ENCODE data around the gene QKI.

QKI gene

DNA sequence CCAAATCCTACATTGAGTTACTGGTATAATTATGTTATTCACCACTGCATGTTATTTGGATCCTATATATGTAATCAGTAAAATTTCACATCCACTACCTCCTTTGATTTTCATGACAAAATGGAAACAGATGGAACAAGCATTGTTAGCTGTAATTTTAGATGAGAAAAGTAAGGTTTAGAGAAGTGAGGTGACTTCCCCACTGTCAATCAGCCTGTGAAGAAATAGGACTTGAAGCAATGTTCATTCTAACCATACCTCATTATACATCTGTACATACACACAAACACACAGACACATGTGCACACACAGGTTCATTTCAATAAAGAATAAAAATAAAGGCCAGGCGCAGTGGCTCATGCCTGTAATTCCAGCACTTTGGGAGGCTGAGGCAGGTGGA, 23.7 kb upstream of the QKI start:
- DNase-seq (ENCODE audit: extremely low read depth in 1 of 2, low read depth in 1 of 2): no peak

DNA sequence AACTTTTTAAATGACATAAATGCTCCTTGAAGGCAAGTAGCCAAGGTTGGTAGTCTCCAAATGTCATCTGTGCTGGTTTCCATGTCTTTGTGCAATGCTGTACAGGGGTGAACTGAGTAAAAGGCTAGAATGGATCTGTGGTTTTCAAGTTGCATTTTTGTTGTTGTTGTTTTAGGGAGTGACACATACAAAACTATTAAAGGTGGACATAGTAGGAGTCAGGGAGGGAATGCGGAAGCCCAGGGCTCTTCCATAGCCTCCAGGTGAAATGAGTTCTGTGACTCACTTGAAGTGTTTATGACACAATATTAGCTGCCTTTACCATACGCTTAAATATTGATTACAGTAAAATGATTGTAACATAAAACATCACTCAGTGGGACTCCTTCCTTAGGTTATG, 22.5 kb upstream of the QKI start:
- no peak for DNase-seq (ENCODE audit: extremely low read depth in 1 of 2, low read depth in 1 of 2)

DNA sequence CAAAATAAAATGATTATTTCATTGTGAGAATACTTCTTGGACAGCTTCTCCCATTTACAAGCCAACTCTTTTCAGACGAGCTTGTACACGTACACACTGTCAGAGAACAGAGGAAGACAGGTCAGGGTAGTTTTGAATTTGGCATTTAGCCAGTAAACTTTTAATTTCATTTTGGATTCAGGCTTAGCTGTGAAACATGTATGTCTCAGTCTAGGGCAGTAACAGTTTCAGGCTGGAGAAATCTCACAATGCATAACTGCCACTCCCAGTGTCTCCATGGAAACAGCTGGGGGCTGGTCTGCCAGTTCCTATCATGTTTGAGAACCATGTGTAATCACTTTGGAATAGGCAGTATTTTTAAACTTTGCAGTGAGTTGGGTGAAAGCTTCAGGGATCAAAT, 22.0 kb upstream of the QKI start:
- no peak for DNase-seq (ENCODE audit: extremely low read depth in 1 of 2, low read depth in 1 of 2)

DNA sequence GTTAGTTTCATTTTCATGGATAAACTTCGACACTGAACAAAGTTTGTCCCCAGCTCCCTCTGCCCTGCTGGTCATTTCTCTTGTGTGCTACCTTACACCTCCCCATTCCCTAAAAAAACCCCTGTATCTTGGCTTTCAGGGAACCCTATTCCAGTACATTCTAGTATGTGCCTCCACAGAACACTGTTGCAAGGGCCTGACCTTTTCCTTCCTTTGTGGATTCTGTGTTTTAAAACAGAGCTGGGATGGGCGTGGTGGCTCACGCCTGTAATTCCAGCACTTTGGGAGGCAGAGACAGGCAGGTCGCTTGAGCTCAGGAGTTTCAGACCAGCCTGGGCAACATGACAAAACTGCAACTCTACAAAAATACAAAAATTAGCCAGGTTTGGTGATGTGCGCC, 20.6 kb upstream of the QKI start:
- DNase-seq (ENCODE audit: extremely low read depth in 1 of 2, low read depth in 1 of 2): no peak

DNA sequence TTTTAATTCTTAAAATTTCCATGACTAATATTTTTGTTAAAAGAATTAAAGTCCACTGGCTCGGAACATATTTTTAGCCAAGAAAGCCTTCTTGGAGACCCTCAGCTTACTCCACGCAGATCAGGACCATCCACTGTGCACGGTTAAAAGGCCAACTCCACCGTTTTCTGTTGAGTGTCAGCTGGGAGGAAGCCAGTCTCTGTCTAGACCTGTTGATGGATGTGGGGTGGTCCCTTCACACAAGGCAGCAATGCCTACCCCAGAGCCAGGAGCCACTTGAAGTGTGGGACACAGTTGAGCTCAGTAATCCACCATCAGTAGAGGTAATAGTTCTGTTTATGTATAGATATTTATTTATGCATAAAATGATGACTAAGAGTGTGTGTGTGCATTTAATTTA, 19.9 kb upstream of the QKI start:
- DNase-seq (ENCODE audit: extremely low read depth in 1 of 2, low read depth in 1 of 2): no peak

DNA sequence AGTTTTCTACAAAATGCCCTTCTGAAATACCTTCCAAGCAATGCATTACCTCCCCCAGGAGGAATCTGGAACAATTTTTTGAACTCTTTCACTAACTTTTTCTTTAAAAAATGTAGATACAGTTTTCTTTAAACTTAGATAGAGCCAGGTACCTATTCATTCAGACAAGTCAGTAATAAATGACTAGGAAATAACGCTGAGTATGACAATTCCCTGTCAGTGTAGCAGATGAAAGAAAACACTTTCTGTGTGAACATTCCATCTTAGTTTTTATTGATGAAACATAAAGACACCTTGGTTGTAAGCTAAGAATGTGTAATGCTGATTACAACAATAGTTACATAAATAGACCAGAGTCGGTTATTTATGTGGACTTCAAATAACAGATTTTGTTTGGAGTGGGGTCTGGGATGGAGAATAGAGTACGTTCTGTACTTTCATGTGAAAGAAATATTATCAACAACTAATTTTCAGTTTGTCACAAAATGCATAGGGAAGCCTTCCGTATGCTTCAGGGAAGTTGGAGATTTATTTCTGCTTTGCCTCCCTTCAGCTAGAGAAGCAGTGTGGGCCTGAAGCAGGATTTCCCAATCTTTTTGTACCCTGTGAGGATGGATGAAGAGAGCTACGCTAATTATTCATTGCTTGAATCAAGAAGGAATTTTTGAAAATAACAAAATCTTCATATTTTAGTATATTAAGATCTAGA, 19.2 kb upstream of the QKI start:
- no peak for DNase-seq (ENCODE audit: extremely low read depth in 1 of 2, low read depth in 1 of 2)

DNA sequence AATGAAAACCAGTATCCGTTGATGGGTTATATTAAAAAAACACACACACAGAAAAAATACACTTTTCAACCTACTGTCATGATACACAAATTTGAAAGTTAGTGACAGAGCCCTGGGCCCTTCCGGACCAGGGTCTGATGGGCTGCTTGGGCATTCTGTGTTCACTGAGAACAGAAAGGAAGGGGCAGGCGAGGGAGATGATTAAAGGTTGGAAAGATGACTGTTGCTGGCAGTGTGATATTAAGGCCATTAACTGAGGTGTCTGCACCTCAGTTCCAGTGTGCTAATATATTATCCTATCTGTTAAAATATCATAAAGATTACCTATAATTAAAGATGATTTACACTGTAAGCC, 18.7 kb upstream of the QKI start:
- no peak for DNase-seq (ENCODE audit: extremely low read depth in 1 of 2, low read depth in 1 of 2)

DNA sequence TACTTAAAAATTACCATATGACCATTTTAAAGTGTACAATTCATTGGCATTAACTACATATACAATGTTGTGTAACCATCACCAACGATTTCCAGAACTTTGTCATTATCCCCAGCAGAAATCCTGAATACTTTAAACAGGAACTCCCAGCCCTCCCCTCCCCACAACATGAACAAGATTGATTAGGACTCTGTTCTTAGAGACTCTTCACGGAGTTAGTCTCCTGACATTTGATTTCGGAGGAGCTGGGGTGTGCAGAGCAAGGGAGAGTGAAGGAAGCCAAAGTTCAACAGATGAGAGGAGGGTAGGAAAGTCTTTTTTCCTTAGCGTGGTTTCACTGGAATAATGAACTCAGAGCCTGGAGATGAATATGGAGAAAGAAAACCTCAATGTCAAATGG, 17.2 kb upstream of the QKI start:
- no peak for DNase-seq (ENCODE audit: extremely low read depth in 1 of 2, low read depth in 1 of 2)

DNA sequence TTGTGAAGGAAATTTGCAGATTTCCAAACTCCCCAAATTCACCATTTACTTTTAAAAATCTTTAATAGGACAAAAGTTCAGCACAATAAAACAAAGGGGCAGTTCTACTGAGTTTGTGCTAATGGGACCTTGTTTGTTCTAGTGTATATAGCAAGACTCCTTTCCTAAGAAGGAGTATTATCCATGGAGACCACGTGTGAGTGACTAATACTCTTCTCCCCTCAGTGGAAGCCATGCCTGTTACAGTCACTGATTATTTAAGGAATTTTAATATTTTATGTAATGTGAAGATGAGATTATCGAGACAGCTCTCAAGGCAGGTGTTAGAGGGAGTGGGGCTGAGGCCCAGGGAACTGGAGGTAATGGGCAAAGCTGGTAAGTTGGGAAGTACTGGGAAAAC, 16.4 kb upstream of the QKI start:
- no peak for DNase-seq (ENCODE audit: extremely low read depth in 1 of 2, low read depth in 1 of 2)

DNA sequence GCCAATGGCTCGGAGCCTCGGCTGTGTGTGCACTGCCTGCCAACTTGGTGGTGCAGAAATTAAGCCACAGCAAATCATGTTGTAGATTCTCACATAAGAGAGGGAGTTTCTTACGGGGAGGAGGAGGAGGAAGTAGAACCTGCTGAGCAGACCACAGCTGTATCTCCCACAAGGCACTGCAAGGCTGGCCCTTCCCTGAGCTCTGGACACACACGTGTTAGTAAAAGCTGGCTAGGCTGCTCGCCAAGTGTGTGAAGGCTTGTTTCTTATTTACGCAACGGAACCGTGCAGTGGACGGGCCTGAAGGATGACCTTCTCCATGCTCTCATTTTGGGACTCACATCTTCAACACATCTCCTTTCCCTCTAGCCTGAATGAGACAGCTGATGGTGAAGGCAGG, 15.7 kb upstream of the QKI start:
- DNase-seq (ENCODE audit: extremely low read depth in 1 of 2, low read depth in 1 of 2): no peak

DNA sequence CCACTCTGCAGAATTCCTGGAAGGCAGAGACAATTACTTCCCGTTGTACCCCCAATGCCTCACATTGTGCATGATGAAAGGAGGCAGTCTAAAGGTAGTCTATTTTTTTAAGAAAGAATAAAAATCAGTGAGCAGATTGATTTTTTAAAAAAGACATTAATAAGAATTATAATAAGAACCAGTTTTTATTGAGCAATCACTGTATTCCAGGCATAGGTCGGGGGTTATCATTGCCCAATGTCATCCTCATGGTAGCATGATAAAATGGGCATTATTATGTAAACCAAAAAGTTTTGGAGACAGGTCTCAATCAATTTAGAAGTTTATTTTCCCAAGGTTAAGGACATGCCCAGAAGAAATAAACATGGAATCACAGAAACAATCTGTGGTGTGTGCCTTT, 14.0 kb upstream of the QKI start:
- DNase-seq (ENCODE audit: extremely low read depth in 1 of 2, low read depth in 1 of 2): no peak

DNA sequence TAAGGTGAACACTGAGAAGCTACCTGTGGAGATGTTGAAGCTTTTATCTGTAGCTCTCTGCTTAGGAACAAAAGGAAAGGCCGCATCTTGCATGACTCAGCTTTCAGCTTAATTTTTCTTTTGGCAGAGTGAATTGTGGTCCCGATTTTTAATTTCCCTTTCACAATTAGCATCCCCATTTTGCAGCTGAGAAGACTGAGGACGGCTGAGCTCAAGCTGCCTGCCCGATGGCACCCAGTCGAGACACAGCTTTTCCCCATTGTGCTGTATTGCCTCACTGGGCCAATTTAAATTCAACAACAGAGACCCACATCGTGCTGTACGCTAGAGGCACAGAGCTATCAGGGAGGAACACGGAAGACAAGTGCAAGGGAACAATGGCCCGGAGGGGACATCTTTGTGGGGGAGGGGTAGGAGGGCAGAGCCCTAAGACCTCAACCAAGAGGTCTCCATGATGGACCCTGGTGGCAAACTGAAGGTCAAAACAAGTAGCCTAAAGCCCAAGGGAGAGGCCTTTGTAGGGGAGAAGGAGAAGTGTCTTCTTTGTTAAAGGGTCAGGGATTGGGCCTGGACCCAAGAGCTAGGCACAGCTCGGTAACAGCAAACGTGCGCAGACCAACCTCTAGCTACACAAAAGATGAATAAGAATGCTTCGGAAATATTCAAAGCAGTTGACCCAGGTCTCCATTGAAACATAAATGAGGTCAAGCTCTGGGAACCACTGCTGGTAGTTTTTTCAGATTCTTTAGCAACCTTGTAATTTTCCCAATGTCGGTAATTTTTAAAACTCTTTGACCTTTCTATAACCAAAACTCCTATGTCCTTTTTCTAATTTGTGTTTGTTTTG, 13.3 kb upstream of the QKI start:
- DNase-seq (ENCODE audit: extremely low read depth in 1 of 2, low read depth in 1 of 2): no peak

DNA sequence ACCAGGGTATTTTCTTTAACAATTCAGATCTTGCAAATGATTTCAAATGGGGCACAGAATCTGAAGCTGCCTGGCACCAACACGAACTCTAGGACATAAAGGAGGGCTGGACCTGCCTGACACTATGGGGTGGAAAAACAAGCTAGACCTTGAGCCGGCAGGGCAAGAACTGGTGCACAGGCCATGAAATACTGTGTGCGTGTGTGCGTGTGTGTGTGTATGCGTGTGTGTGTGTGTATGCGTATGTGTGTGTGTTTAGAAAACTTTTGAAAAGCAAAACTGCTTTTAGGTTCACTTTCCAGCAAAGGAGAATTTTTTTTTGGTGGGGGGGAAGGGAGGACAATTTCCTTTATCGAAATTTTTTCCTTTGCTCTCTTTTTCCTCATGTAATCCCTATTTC, 11.9 kb upstream of the QKI start:
- DNase-seq (ENCODE audit: extremely low read depth in 1 of 2, low read depth in 1 of 2): no peak

DNA sequence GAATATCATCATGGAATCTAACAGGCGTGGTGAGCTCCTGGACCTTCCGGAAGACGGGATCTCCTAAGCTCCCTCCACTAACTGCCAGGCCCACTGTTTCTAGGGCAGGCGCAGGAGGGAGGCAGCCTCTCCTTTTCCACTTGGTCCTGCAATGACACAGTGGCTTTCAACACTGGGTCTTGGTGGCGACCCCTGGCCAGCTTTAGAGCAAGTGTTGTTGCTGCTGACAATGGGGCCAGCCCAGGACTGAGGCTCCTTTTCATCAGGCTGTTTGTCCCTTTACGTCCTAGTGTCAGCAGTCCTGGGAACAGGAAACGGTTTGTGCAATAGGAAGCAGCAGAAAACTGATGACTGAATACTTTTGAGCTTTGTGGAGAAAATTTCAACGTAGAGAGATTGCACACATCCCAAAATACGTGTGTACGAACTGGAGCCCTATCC, 9.7 kb upstream of the QKI start:
- DNase-seq (ENCODE audit: extremely low read depth in 1 of 2, low read depth in 1 of 2): no peak

DNA sequence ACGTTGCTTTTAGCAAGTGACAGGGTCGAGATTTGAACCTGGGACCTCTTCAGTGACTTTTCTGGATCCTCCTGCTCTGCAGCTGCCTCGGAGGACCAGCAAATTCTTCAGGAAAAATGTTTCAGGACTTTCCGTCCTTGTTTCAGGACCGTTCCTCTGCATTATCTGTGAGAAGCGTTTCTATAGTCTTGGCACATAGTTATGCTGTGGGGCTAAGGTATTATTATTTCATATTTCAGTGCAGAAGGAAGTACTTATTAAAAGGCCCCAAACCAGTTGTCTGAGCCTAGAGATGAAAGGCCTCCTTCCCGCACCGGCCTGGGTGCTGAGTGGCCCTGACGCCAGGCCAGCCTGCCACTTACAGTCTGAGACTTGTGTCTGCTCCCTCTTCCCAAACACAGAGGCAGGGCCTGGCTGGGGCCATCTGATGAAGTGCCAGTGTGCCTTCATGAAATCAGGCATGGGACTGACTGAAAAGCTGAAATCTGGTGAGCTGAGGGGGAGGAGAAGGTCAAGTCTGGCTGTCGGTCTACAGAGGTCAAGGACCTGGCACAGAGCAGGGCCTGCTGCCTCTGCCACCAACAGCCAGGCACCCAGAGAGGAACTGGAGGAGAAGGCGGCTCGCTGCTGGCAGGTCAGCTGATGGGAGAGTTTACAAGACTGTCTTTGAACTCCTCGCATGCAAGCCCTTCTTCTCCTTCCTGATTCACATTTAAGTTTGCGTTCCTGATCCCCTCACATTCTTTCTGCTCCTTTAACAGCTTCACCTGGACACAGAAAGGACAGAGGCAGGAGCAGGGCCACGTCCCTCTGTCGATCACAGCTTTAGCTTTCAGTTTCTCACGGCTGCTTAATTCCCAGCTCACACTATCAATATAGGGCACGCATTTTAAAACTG, 8.9 kb upstream of the QKI start:
- DNase-seq (ENCODE audit: extremely low read depth in 1 of 2, low read depth in 1 of 2): no peak

DNA sequence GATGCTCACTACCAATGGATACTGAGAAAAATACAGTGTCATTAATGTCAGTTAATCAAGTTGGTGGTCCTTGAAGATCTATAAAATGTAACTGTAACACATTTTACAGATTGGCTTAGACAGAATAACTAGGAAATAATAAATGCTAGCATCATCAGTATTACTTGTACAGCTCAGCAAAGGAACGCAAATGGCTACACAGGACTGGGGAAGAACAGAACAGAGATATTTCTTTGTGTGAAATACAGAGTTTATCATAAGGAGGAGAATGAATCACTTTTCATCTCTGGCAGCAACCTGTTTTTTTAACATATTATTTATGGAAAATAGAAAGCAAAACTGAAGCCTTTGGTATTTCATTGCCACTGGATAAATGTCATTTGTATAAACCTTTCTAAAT, 8.2 kb upstream of the QKI start:
- no peak for DNase-seq (ENCODE audit: extremely low read depth in 1 of 2, low read depth in 1 of 2)

DNA sequence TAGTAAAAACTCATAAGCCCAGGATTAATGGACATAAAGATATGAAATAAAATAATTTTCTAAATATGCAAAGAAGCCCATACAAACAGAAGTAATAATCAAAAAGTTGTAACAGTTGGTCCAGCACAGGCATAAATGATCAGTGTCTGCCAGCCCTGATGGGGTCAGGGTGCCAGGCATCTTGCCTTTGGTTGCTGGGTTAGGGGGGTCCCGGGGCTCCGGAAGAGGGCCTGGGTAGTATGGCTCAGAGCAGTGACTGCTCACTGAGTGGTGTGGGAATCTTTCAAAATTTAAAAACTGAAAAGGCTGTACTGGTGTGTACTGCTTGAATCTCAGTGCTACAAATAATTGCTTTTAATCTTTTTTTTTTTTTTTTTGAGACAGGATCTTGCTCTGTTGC, 7.7 kb upstream of the QKI start:
- no peak for DNase-seq (ENCODE audit: extremely low read depth in 1 of 2, low read depth in 1 of 2)

DNA sequence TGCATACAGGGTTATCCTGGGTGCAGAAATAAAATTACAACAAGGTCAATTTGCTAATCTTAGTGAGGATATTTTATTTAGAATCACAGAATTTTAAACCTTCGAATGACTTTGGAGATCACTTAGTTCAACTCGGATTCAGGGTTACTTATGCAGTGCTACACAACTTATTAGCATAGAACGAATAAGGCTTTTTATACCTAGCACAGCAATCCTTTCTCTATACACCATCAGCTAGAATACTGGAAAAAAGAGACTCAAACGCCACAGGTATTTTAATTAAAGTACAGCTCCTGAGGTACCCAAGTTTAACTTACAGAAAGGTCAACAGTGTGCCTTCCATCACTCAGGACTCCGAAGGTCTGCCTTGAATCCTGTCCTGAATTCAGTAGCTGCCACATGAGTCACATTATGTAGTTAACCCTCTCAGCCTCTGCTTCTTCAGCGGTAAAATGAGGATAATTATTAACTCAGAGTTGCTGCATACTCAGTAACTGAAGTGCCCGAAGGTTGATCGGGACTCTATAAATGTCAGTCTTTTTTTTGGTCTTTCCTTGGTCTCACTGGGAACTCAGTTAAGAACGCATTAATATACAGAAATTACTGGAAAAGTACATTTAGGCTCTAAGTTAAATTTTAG, 6.0 kb upstream of the QKI start:
- no peak for DNase-seq (ENCODE audit: extremely low read depth in 1 of 2, low read depth in 1 of 2)

DNA sequence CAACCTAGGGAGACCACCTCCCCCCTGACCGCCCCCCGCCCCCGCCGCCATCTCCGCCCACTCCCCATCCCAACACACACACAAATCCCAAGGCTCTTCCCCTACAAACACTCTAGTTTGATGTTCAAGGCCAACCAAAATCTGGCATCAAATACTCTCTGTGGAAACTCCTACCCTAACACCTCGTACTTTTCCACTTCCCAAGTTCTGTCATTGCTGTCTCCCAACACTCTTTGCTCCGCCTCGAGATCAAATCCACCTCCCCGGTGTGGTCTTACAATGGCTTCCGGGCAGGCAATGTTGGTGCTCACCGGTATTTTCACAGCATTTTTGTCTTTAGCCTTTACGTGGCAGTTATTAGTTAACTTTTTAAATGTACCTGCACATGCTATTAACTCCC, 4.8 kb upstream of the QKI start:
- DNase-seq (ENCODE audit: extremely low read depth in 1 of 2, low read depth in 1 of 2): no peak

DNA sequence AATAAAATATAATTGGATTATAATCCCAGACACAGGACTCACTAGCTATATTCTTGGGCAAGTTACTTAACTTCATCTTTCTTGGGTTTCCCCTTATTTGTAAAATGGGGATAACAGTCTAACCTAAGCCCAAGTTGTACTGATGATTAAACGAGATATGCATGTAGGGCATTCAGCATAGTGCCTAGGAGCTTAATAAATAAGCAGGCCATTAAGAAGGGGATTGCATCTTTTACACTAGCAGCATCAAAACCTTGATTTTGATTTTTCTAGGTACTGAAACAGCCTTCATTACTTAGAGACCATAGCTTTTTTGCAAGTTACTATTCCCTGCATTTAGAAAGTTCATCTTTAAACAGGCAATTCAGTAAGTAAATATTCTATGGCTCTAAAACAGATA, 2.2 kb upstream of the QKI start:
- no peak for DNase-seq (ENCODE audit: extremely low read depth in 1 of 2, low read depth in 1 of 2)

DNA sequence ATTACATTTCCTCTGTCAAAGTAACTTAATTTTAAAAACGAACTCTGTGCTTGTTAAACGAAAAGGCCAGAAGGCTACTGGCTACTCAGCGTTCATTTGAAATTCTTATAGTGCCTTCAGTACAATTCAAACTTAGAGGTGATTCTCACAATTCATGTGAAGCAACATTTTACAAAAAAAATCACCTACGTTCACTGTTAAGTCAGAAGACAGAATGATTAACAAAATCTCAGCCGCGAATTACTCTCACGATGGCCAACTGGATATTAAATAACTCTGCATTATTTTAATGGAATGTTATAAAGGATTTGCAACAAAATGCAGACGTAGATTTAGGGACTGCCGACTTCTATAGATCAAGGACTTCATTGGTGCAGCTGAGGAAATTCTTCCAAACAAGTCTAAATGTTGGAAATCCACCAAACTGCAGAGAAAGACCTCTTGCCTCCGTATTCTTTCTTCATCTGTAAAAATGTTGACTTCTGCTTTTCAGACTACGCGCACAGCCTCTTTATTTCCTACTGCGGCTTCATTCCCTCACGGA, 1.6 kb upstream of the QKI start:
- no peak for DNase-seq (ENCODE audit: extremely low read depth in 1 of 2, low read depth in 1 of 2)

Data from activated CD8-positive, alpha-beta memory T cell treated with anti-CD3 and anti-CD28 coated beads for 1 hour (primary cell).